H1 (cell line): ENCODE measurements around the gene LRRC27. TPM values are rescaled to one million over a fixed set of nuclear protein-coding genes. Genes with fewer than 3 reads are reported as not detected.

Source experiments
- CTCF ChIA-PET: fragments of 300-600 bp; sonication (Branson Sonifier 250); formaldehyde crosslinking; loops from one replicate; lab custom pipeline; 2021; ENCODE audit not compliant: partially characterized antibody; lab: Charles Lee
- POLR2A ChIA-PET: fragments of 300-600 bp; sonication (Branson Sonifier 250); formaldehyde crosslinking; loops from one replicate; lab custom pipeline; 2021; ENCODE audit warnings: inconsistent platforms; ENCODE audit not compliant: partially characterized antibody; lab: Charles Lee
- DNase-seq, 2 experiments: peaks; one replicate each; pipeline versions ENCODE4 v3.0.0 to v3.0.0-alpha.2; 2010 to 2022; ENCODE audit warnings: low spot score in 2 of 2, low read depth in 1 of 2, mixed read lengths in 1 of 2
- FAIRE-seq: peaks from 2 replicates; lab custom pipeline; 2011; peaks lifted over from hg19 to GRCh38; lab: Jason Lieb, UNC
- H2AFZ ChIP-seq: 2 replicates; pipeline ENCODE4 v1.8.1; 2012; ENCODE audit warnings: low read length, inconsistent platforms
- H2AK5ac ChIP-seq: 2 replicates; pipeline ENCODE4 v1.6.1; 2013; ENCODE audit warnings: low read depth, low read length
- H2BK120ac ChIP-seq: replicated peaks from 2 replicates; pipeline ENCODE3; 2013; ENCODE audit warnings: low read depth, low read length, inconsistent platforms
- H2BK12ac ChIP-seq: 2 replicates; pipeline ENCODE4 v1.6.1; 2013; ENCODE audit warnings: low read depth, low read length
- H2BK15ac ChIP-seq: 2 replicates; pipeline ENCODE4 v1.6.1; 2013; ENCODE audit warnings: low read length
- H2BK20ac ChIP-seq: 2 replicates; pipeline ENCODE4 v1.6.1; 2013; ENCODE audit warnings: low read length
- H2BK5ac ChIP-seq: 2 replicates; pipeline ENCODE4 v1.6.1; 2013; ENCODE audit warnings: low read depth, low read length
- H3K14ac ChIP-seq: 2 replicates; pipeline ENCODE4 v1.6.1; 2013; ENCODE audit warnings: inconsistent platforms; ENCODE audit not compliant: insufficient read length
- H3K18ac ChIP-seq: 2 replicates; pipeline ENCODE4 v1.6.1; 2013; ENCODE audit warnings: low read length; ENCODE audit errors: extremely low read depth
- H3K23ac ChIP-seq: 2 replicates; pipeline ENCODE4 v1.6.1; 2013; ENCODE audit warnings: inconsistent platforms; ENCODE audit not compliant: insufficient read length
- H3K23me2 ChIP-seq: 2 replicates; pipeline ENCODE4 v1.6.1; 2013; ENCODE audit warnings: low read depth, low read length
- H3K27ac ChIP-seq: 2 replicates; pipeline ENCODE4 v1.6.1; 2011; ENCODE audit warnings: low read depth, low read length, inconsistent platforms
- H3K27me3 ChIP-seq, 4 experiments: replicated peaks in 1 of 4; 1 replicate in 1 of 4; 2 replicates in 3 of 4; pipeline versions ENCODE4 v1.6.1 to v1.8.1; 2011 to 2013; ENCODE audit warnings: low read length in 3 of 4, mild to moderate bottlenecking in 3 of 4, inconsistent platforms in 2 of 4, mixed read lengths in 2 of 4, moderate library complexity in 1 of 4; ENCODE audit not compliant: control insufficient read depth in 3 of 4, insufficient read depth in 3 of 4; ENCODE audit errors: extremely low read depth in 1 of 4
- H3K36me3 ChIP-seq, 4 experiments: 2 replicates each; pipeline versions ENCODE4 v1.6.1 to v1.8.1; 2011 to 2013; ENCODE audit warnings: mild to moderate bottlenecking in 4 of 4, low read length in 3 of 4, moderate library complexity in 2 of 4, control low read depth in 1 of 4, inconsistent platforms in 1 of 4; ENCODE audit not compliant: insufficient read depth in 4 of 4, control insufficient read depth in 2 of 4
- H3K4ac ChIP-seq: replicated peaks from 2 replicates; pipeline ENCODE3; 2013; ENCODE audit warnings: low read length, low read depth, mixed read lengths, inconsistent platforms; ENCODE audit not compliant: insufficient read length
- H3K4me1 ChIP-seq, 4 experiments: replicated peaks in 1 of 4; 1 replicate in 1 of 4; 2 replicates in 3 of 4; pipeline versions ENCODE4 v1.6.1 to v1.8.1; 2011 to 2013; ENCODE audit warnings: low read length in 3 of 4, inconsistent platforms in 2 of 4, mixed read lengths in 1 of 4; ENCODE audit not compliant: insufficient read depth in 4 of 4, control insufficient read depth in 3 of 4
- H3K4me2 ChIP-seq, 2 experiments: 2 replicates each; pipeline versions ENCODE4 v1.6.1 to v1.8.1; 2011 to 2013; ENCODE audit warnings: low read depth in 2 of 2, low read length in 2 of 2, control low read depth in 1 of 2, inconsistent platforms in 1 of 2, mild to moderate bottlenecking in 1 of 2; ENCODE audit not compliant: insufficient read depth in 1 of 2
- H3K4me3 ChIP-seq, 4 experiments: fragments of 200-600, 300-600 bp in 1 of 4; sonication (generic), shearing (Covaris generic), sonication (Bioruptor Twin) in 1 of 4; 2 replicates each; pipeline versions ENCODE4 v1.5.1 to v1.8.1; 2011 to 2016; ENCODE audit warnings: low read length in 4 of 4, low read depth in 3 of 4, control low read depth in 2 of 4, inconsistent platforms in 2 of 4, mild to moderate bottlenecking in 2 of 4, mixed read lengths in 1 of 4, moderate library complexity in 1 of 4; ENCODE audit not compliant: insufficient read depth in 2 of 4; ENCODE audit errors: extremely low read depth in 1 of 4
- H3K56ac ChIP-seq: replicated peaks from 2 replicates; pipeline ENCODE3; 2013; ENCODE audit warnings: low read depth, mild to moderate bottlenecking, mixed read lengths, low read length, inconsistent platforms; ENCODE audit not compliant: insufficient read length
- H3K79me1 ChIP-seq: 2 replicates; pipeline ENCODE4 v1.6.1; 2013; ENCODE audit warnings: low read depth, low read length, control low read depth
- H3K79me2 ChIP-seq, 2 experiments: 2 replicates each; pipeline versions ENCODE4 v1.6.1 to v1.8.1; 2012 to 2013; ENCODE audit warnings: low read length in 2 of 2, mild to moderate bottlenecking in 2 of 2, inconsistent platforms in 1 of 2; ENCODE audit not compliant: insufficient read depth in 2 of 2, control insufficient read depth in 1 of 2
- H3K9ac ChIP-seq, 4 experiments: replicated peaks in 1 of 4; 1 replicate in 1 of 4; 2 replicates in 3 of 4; pipeline versions ENCODE4 v1.6.1 to v1.8.1; 2011 to 2013; ENCODE audit warnings: low read depth in 3 of 4, low read length in 3 of 4, control low read depth in 2 of 4, mild to moderate bottlenecking in 2 of 4, moderate library complexity in 2 of 4, inconsistent platforms in 1 of 4; ENCODE audit errors: extremely low read depth in 1 of 4
- H3K9me3 ChIP-seq, 2 experiments: 2 replicates each; pipeline versions ENCODE4 v1.6.1 to v1.8.1; 2012 to 2013; ENCODE audit warnings: mild to moderate bottlenecking in 2 of 2, moderate library complexity in 2 of 2, control low read depth in 1 of 2, inconsistent platforms in 1 of 2, low read depth in 1 of 2, low read length in 1 of 2, mixed read lengths in 1 of 2; ENCODE audit not compliant: insufficient read depth in 2 of 2
- H4K20me1 ChIP-seq, 2 experiments: replicated peaks in 1 of 2; 2 replicates each; pipeline versions ENCODE3 to v1.8.1; 2011 to 2013; ENCODE audit warnings: inconsistent platforms in 2 of 2, low read length in 2 of 2, mild to moderate bottlenecking in 1 of 2; ENCODE audit not compliant: insufficient read depth in 2 of 2, control insufficient read depth in 1 of 2
- H4K5ac ChIP-seq: 2 replicates; pipeline ENCODE4 v1.6.1; 2013; ENCODE audit warnings: low read length, low read depth, mixed read lengths, inconsistent platforms; ENCODE audit not compliant: insufficient read length
- H4K8ac ChIP-seq: 2 replicates; pipeline ENCODE4 v1.8.0; 2013; ENCODE audit warnings: mild to moderate bottlenecking, moderate library complexity, low read length, inconsistent platforms; ENCODE audit not compliant: insufficient read depth; ENCODE audit errors: extremely low read depth
- H4K91ac ChIP-seq: replicated peaks from 2 replicates; pipeline ENCODE3; 2013; ENCODE audit warnings: low read length, mixed read lengths, inconsistent platforms; ENCODE audit not compliant: insufficient read length
- SP1 ChIP-seq: IDR thresholded peaks from 2 replicates; pipeline ENCODE4 v1.6.1; 2011; ENCODE audit warnings: low read depth, low read length
- WGBS, 2 experiments: shearing (Covaris generic) in 1 of 2; methylation state at CpG; one replicate each; pipeline versions ENCODE4 v1.1.6 to v1.1.7; 2013 to 2015; ENCODE audit warnings: low lambda C conversion rate in 2 of 2, mixed read lengths in 2 of 2, inconsistent platforms in 1 of 2, low coverage in 1 of 2, missing lambda C conversion rate in 1 of 2; ENCODE audit not compliant: insufficient replicate concordance in 2 of 2, insufficient coverage in 1 of 2, insufficient read length in 1 of 2; ENCODE audit errors: extremely low coverage in 1 of 2, missing lambda C conversion rate in 1 of 2; 5-methylcytosine and 5-hydroxymethylcytosine counted together
- polyA plus RNA-seq, 7 experiments: library from polyadenylated mRNA; depleted of rRNA in 3 of 7; stranded (reverse) in 5 of 7; unstranded in 2 of 7; fragments of >200 nt in 5 of 7; fragments of 200-250 nt in 2 of 7; gene quantifications; 1 replicate in 5 of 7; 2 replicates in 1 of 7; 4 replicates in 1 of 7; pipeline versions ENCODE4 v1.2.1 to v1.2.3, GENCODE V29; 2011 to 2013; ENCODE audit warnings: missing spikeins in 2 of 7, mixed read lengths in 2 of 7
- total RNA-seq: library from RNA; stranded (reverse); fragmentation: NEBNext Ultra II Directional; extraction: Animal tissue kit (Norgen Biotek cat#: 25700); gene quantifications from 2 replicates; pipeline ENCODE4 v1.2.1, GENCODE V29; 2021

LRRC27 gene
- total and polyA plus RNA-seq, 2 of the 8 experiments (the other 6 are each of a cell fraction or from before 2014, with no cell fraction given): 1.2 to 3.8 TPM

- Histone ChIP-seq H2AFZ (no peak overlapping the region), H3K14ac (no peak overlapping the region), H2BK15ac (no peak overlapping the region), H3K4me3 (no peak overlapping the region), H2BK5ac (no peak overlapping the region), H4K5ac (no peak overlapping the region), H3K27ac (no peak overlapping the region), H2BK120ac (no peak overlapping the region), H2BK12ac (no peak overlapping the region), H3K27me3 (no peaks in the 10 kb centered on the region), H3K23ac (no peak overlapping the region), H4K91ac (no peak overlapping the region), H2AK5ac (no peak overlapping the region), H3K36me3 (no peaks in the 10 kb centered on the region), H3K9me3 (no peaks in the 10 kb centered on the region; a peak in 1 of 4 replicates), H4K8ac (no peak overlapping the region), H3K56ac (no peak overlapping the region), H3K23me2 (no peaks in the 10 kb centered on the region), H3K4ac (no peak overlapping the region), H3K79me2 (no peaks in the 10 kb centered on the region), H3K18ac (no peak overlapping the region), H3K9ac (no peak overlapping the region), H3K4me1 (0 out of 7 replicates have a peak, but pooled peaks cover 0 to 3% (median 0%) of the 10 kb centered on the region in 4 experiments), H3K4me2 (no peak overlapping the region), H2BK20ac (0 out of 2 replicates have a peak overlapping the region, but pooled peaks have one; percentile 18), H4K20me1 (no peaks in the 10 kb centered on the region), H3K79me1 (no peaks in the 10 kb centered on the region)
- CTCF ChIA-PET: interaction anchor here (0.9 to 1.8 kb wide), 4 partner anchors 14 to 134 kb away, joined by 3 to 6 read pairs (median 4); no protein-coding TSS in a partner anchor
- FAIRE-seq (no peak), DNase-seq (no peak)
- POLR2A ChIA-PET: no interaction called here
- WGBS, 2 experiments: 91% methylated on average over 15 of the region's 15 CpGs; no CpG with 5 or more reads in 1 of the 2 experiments
- TF ChIP-seq SP1: no peak
Measured at GRCh38 chr10:132357286-132358058, 25.5 kb downstream of the LRRC27 start.
